Adrenal gland (tissue), 5 donors: ENCODE measurements around the gene BRAT1.

Experiments used
- POLR2A ChIP-seq, 2 donors: fragments of 450-650 bp; IDR thresholded peaks; one replicate each; pipeline ENCODE4 v1.6.1; 2017; ENCODE audit warnings: antibody characterized with exemption in 2 of 2, mild to moderate bottlenecking in 2 of 2, moderate library complexity in 1 of 2
- TF ChIP-seq, protein P1 (sequence below), 6 experiments: fragments of 450-650 bp in 4 of 6; fragments of 200-600 bp in 2 of 6; sonication (generic) in 1 of 6; IDR thresholded peaks; 1 replicate in 5 of 6; 2 replicates in 1 of 6; pipeline versions ENCODE4 v1.5.1 to v1.8.0; 2016 to 2021; ENCODE audit warnings: antibody characterized with exemption in 6 of 6, mild to moderate bottlenecking in 2 of 6, moderate library complexity in 1 of 6
- donor health status: DM: no; HTN: no; CAD: no.

DNA sequence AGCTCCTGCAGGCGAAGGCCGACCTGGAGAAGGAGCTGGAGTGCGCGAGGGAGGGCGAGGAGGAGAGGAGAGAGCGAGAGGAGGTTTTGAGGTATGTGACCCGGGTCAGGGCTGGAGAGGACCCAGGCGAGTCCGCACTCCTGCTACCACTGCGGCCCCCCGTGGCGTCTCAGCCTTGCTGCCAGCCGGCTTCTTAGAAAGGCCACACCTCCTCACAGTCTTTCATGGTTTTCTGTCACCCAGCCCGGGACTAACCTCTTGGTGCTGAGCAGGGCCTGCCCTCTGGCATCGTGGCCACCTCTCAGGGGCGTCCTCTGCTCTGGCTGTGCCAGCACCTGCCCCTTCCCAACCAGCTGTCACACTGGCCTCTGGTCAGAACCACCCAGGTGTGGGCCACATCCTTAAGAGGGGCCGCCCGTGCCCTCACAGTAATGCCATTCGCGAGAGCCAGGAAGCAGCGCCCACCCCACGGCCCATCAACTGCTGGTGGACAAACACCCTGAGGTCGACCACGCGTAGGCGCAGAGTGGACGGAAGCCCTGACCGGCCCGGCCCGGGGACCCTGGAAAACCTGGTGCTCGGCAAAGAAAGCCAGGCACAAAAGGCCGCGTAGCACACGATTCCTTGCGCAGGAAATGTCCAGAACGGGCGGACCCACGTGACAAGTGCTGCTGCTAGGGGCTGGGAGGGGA is 37.9 kb upstream of the BRAT1 start:
- TF ChIP-seq, protein P1, sequence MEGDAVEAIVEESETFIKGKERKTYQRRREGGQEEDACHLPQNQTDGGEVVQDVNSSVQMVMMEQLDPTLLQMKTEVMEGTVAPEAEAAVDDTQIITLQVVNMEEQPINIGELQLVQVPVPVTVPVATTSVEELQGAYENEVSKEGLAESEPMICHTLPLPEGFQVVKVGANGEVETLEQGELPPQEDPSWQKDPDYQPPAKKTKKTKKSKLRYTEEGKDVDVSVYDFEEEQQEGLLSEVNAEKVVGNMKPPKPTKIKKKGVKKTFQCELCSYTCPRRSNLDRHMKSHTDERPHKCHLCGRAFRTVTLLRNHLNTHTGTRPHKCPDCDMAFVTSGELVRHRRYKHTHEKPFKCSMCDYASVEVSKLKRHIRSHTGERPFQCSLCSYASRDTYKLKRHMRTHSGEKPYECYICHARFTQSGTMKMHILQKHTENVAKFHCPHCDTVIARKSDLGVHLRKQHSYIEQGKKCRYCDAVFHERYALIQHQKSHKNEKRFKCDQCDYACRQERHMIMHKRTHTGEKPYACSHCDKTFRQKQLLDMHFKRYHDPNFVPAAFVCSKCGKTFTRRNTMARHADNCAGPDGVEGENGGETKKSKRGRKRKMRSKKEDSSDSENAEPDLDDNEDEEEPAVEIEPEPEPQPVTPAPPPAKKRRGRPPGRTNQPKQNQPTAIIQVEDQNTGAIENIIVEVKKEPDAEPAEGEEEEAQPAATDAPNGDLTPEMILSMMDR (IDR thresholded peaks at IDR 0.05) = no peak
- no peak for TF ChIP-seq POLR2A (IDR thresholded peaks at IDR 0.05)
